Activated naive CD4-positive, alpha-beta T cell treated with anti-CD3 and anti-CD28 coated beads for 36 hours (primary cell): ENCODE measurements around the gene ACP1. TPM values are rescaled to one million over a fixed set of nuclear protein-coding genes. Genes with fewer than 3 reads are reported as not detected.

Experiments
- CTCF ChIA-PET: fragments of 350-600 bp; sonication (Branson Sonifier 250); formaldehyde crosslinking; loops from one replicate; lab custom pipeline; 2021; ENCODE audit warnings: antibody characterized with exemption; lab: Charles Lee
- DNase-seq: peaks from one replicate; pipeline ENCODE4 v3.0.0-alpha.2; 2020
- H3K27ac Mint-ChIP-seq: one replicate; pipeline ENCODE4 v1.8.0; 2021; ENCODE audit warnings: mild to moderate bottlenecking, mixed read lengths
- H3K27me3 Mint-ChIP-seq: one replicate; pipeline ENCODE4 v1.8.0; 2021; ENCODE audit warnings: low read depth, mixed read lengths
- H3K36me3 Mint-ChIP-seq: one replicate; pipeline ENCODE4 v1.8.0; 2021; ENCODE audit warnings: low read depth, mixed read lengths
- H3K4me1 Mint-ChIP-seq: one replicate; pipeline ENCODE4 v1.8.0; 2021; ENCODE audit warnings: low read depth, mixed read lengths
- H3K4me3 Mint-ChIP-seq: one replicate; pipeline ENCODE4 v1.8.0; 2021; ENCODE audit warnings: mild to moderate bottlenecking, moderate library complexity, mixed read lengths
- H3K9me3 Mint-ChIP-seq: one replicate; pipeline ENCODE4 v1.8.0; 2021; ENCODE audit warnings: mixed read lengths
- intact Hi-C: fragments of 100-400 bp; cut with micrococcal nuclease; formaldehyde crosslinking; loops from one replicate; pipeline ENCODE4 v1.15.1; 2023
- total RNA-seq, 2 experiments: library from RNA; stranded (reverse); gene quantifications; one replicate each; pipeline ENCODE4 v1.2.3, GENCODE V29; 2021

Gene ACP1
- total RNA-seq, 2 experiments from 2014 or later, result 144 to 147 TPM

DNA sequence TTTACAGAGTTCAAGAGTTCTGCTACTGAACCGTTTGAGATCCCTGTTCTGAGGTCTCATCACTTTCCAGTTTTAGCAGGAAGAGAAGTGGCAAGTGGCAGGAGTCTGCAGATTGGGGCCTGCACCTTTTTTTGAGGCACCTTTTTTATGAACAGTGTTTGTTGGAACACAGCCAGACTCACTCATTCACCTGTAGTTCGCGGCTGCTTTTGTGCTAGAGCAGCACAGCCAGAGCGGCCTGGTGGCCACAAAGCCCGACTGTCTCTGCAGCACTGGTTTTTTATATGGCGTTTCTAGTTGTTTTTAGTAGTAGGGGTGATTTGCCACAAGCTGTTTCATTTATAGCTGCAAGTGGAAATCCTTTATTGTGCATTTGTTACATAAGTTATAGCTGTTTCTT is 8.6 kb downstream of the ACP1 start:
- DNase-seq, result no peak
- CTCF ChIA-PET, result interaction anchor here (1.5 to 1.7 kb wide), 2 partner anchors 17 to 27 kb away, joined by 4 read pairs; no protein-coding TSS in a partner anchor
- peaks cover 28% of the 10 kb centered on the region for H3K4me1 Mint-ChIP-seq
- no peaks in the 10 kb centered on the region for H3K9me3 Mint-ChIP-seq
- H3K4me3 Mint-ChIP-seq, result no peak overlapping the region
- peaks cover 49% of the 10 kb centered on the region for H3K36me3 Mint-ChIP-seq
- no peaks in the 10 kb centered on the region for H3K27me3 Mint-ChIP-seq
- no peak overlapping the region for H3K27ac Mint-ChIP-seq
- intact Hi-C loops, result no loop called here

DNA sequence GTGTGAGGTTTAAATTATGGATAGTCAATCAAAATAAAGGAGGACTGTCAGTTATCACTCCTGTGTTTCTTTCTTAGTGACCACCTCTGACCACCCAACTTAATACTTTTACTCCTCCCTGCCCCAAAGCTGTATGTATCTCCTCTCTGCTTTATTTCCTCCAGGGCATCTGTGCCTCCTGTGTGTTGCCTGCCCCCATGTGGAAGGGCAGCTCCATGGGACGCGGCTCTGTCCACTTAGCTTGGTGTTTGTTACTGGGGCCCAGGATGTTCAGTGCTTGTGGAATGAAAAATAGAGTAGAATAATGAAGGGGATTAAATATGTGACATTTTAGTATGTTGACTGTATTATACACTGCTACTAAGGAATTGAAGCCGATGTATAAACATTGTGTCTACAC is 9.8 kb downstream of the ACP1 start:
- CTCF ChIA-PET, result interaction anchor here (0.7 to 1.7 kb wide), 2 partner anchors 15 to 16 kb away, joined by 4 read pairs; no protein-coding TSS in a partner anchor
- intact Hi-C loops, result no loop called here
- H3K27ac Mint-ChIP-seq, result no peak overlapping the region
- no peaks in the 10 kb centered on the region for H3K27me3 Mint-ChIP-seq
- H3K9me3 Mint-ChIP-seq, result no peaks in the 10 kb centered on the region
- no peak overlapping the region for H3K4me3 Mint-ChIP-seq
- peaks cover 52% of the 10 kb centered on the region for H3K36me3 Mint-ChIP-seq
- no peak for DNase-seq
- H3K4me1 Mint-ChIP-seq, result peaks cover 19% of the 10 kb centered on the region

DNA sequence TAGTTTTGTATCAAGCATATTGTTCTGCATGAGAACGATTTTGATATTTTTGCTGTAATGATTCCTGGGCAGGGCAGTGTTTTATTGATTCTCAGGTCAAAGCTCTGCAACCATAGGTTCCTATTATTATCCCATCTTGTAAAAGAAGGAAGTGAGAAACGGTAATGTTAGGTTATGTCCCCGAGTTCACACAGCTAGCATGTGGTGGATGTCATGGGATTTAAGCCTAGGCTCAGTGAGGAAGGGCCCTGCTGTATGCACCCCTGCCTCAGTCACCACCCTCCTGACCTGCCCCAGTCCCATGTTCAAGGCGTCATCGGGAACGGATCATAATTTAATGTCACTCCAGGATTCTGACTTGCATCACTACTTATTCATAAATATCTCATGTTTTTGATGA is 10.7 kb downstream of the ACP1 start:
- no peak overlapping the region for H3K27ac Mint-ChIP-seq
- CTCF ChIA-PET, result no interaction called here
- peaks cover 49% of the 10 kb centered on the region for H3K36me3 Mint-ChIP-seq
- no peaks in the 10 kb centered on the region for H3K9me3 Mint-ChIP-seq
- H3K4me3 Mint-ChIP-seq, result no peak overlapping the region
- no peaks in the 10 kb centered on the region for H3K27me3 Mint-ChIP-seq
- DNase-seq, result no peak
- intact Hi-C loops, result no loop called here
- H3K4me1 Mint-ChIP-seq, result peaks cover 12% of the 10 kb centered on the region

DNA sequence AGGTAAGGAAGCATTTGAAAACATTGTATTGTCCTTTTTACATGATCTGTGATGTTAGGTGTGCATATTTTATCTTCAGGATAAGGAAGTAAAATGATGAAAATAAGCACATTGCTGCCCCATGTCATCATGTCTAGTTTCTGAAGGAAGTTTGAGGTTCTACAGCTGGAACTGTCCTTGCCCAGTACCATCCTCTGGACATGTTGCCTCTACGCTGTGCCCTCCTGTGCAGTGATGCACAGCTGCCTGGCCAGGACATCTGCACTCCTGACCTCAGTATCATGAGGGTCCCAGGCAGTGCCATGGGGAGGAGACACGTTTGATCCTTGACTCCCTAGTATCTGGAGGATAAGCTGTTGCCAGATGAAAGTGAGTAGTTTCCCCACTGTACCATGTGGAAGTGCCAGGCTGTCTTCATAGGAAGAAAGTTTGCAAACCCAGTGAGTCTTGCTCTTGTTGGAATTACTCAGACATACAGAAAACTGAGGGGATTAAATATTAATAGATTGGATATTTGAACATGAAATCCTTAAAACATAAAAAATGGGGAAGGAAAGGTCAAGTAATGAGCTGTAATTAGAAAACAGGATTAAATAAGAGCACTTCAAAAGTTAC is 13.7 kb downstream of the ACP1 start:
- Mint-ChIP-seq H3K36me3 (peaks cover 46% of the 10 kb centered on the region), H3K4me3 (no peak overlapping the region), H3K27ac (no peak overlapping the region), H3K9me3 (no peaks in the 10 kb centered on the region), H3K4me1 (no peaks in the 10 kb centered on the region), H3K27me3 (no peaks in the 10 kb centered on the region)
- CTCF ChIA-PET, result no interaction called here
- intact Hi-C loops, result no loop called here
- no peak for DNase-seq

DNA sequence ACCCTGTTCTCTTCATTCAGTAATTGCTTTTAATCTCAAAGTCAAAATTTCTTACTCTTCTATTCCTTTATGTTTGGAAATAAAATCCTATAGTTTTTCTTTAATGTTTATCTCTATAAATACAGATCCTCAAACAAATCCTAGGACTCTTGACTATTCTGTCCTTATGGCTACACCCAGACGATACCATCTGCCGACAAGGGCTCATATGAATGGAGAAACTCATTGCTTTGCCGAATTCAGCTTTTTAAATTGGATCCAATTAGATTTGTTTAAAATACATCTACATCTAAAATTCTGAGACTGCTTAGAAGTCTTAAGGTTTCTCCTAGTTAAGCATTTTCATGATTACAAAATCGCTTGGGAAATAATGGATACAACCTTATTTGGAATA is 14.2 kb downstream of the ACP1 start:
- CTCF ChIA-PET, result no interaction called here
- H3K27me3 Mint-ChIP-seq, result no peaks in the 10 kb centered on the region
- H3K27ac Mint-ChIP-seq, result no peak overlapping the region
- no peaks in the 10 kb centered on the region for H3K9me3 Mint-ChIP-seq
- no peak for DNase-seq
- intact Hi-C loops, result no loop called here
- peaks cover 48% of the 10 kb centered on the region for H3K36me3 Mint-ChIP-seq
- H3K4me1 Mint-ChIP-seq, result no peaks in the 10 kb centered on the region
- no peak overlapping the region for H3K4me3 Mint-ChIP-seq

DNA sequence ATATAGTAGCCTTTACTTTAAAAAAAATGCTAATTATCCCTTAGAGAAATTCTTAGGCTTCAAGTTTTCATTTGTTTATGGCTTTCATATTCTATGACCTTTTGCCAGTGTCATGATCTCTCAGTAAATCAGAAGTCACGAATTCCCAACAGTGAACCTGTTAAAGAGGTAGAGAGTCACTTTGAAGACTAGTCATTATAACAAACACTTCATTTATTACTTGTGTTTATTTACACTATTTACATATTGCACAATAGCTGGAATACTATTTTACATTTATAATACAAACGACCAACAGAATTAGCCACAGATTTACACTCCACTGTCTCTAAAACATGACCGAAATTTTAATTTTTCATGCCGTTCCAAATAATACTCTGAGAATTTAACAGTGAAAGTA is 14.6 kb downstream of the ACP1 start:
- no peaks in the 10 kb centered on the region for H3K27me3 Mint-ChIP-seq
- intact Hi-C loops, result no loop called here
- H3K9me3 Mint-ChIP-seq, result no peaks in the 10 kb centered on the region
- CTCF ChIA-PET, result no interaction called here
- no peak for DNase-seq
- no peak overlapping the region for H3K4me3 Mint-ChIP-seq
- H3K27ac Mint-ChIP-seq, result no peak overlapping the region
- H3K36me3 Mint-ChIP-seq, result peaks cover 48% of the 10 kb centered on the region
- no peaks in the 10 kb centered on the region for H3K4me1 Mint-ChIP-seq

DNA sequence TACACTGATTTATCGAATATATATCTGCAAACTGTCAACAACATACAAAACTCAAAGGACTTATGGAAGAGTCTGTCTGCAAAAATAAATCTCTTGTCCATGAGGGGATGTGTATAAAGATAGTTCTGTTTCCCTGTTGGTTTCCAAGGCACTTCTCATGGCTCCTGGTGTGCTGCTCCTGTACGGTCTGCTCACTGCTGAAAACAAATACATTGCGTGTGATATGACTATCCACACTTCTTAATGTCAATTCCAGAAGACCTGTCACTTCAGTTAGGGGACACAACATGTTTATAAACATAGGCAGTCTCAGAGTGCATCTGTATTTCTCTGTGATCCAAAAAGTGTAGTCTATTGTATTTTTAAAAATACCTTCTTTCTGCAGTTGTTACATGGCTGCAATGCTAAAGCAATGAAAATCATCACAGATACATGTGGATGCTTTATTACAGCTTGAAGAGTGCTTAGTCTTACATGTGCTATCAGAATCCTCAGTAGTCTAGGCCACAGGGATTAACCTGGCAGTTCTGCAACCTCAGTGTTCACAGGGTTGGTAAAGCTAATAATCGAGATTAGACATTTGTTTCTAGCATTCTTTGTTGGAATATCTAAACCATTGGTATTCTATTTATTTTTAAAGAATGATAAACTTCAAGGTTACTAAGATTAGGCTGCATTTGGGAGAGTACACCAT is 15.4 kb downstream of the ACP1 start:
- H3K27me3 Mint-ChIP-seq, result no peaks in the 10 kb centered on the region
- H3K36me3 Mint-ChIP-seq, result peaks cover 44% of the 10 kb centered on the region
- H3K9me3 Mint-ChIP-seq, result no peaks in the 10 kb centered on the region
- no peaks in the 10 kb centered on the region for H3K4me1 Mint-ChIP-seq
- no peak overlapping the region for H3K4me3 Mint-ChIP-seq
- intact Hi-C loops, result no loop called here
- CTCF ChIA-PET, result no interaction called here
- no peak for DNase-seq
- no peak overlapping the region for H3K27ac Mint-ChIP-seq

DNA sequence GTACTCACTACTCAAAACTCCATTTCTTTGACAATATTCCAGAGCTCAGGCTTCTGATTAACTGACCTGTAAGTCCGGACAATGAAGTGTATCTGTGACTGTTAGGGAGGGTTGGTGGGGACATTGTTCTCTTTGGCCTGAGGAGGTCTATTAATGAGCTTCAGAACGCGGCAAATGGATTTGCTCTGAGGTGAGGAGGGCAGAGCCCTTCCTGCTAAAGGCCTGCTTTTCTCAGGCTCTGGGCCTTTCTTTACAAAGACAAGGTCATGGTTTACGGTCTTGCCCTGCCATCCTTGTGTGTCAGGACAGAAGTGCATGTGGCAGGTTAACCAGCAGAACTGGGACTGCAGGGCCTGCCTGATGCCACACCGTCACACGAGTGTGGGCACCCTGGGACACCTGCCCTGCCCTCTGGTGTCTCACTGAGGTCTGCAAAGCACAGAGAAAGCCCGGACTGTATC is 15.9 kb downstream of the ACP1 start:
- Mint-ChIP-seq H3K27me3 (peaks cover 4% of the 10 kb centered on the region), H3K27ac (no peak overlapping the region), H3K9me3 (no peaks in the 10 kb centered on the region), H3K4me1 (no peaks in the 10 kb centered on the region), H3K36me3 (peaks cover 40% of the 10 kb centered on the region), H3K4me3 (no peak overlapping the region)
- intact Hi-C loops, result no loop called here
- CTCF ChIA-PET, result interaction anchor here (0.7 kb wide), 1 partner anchor 10 kb away, joined by 3 read pairs; no protein-coding TSS in a partner anchor
- no peak for DNase-seq

DNA sequence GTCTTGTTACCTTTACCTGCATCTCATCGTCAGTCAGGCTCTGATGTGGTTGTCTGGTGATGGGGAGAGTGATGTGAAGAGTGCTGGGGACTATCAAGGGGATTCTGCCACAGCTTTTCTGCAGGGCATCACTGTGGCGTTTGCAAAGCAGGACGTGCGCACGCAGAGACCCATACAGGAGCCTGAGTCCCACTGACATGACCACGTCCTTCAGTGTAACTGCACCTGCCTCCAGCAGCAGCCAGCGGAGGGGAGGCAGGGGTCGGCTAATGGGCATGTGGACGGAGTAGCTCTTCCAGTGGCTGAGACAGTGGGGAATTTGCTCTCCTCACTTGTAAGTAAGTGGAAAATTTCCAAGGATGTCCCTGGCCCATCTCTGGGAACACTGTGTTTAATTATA is 16.6 kb downstream of the ACP1 start:
- CTCF ChIA-PET, result interaction anchor here (0.7 kb wide), 1 partner anchor 9 kb away, joined by 3 read pairs; no protein-coding TSS in a partner anchor
- H3K36me3 Mint-ChIP-seq, result peaks cover 38% of the 10 kb centered on the region
- H3K27me3 Mint-ChIP-seq, result peaks cover 11% of the 10 kb centered on the region
- no peaks in the 10 kb centered on the region for H3K4me1 Mint-ChIP-seq
- no peaks in the 10 kb centered on the region for H3K9me3 Mint-ChIP-seq
- no peak for DNase-seq
- H3K4me3 Mint-ChIP-seq, result no peak overlapping the region
- no peak overlapping the region for H3K27ac Mint-ChIP-seq
- intact Hi-C loops, result no loop called here

DNA sequence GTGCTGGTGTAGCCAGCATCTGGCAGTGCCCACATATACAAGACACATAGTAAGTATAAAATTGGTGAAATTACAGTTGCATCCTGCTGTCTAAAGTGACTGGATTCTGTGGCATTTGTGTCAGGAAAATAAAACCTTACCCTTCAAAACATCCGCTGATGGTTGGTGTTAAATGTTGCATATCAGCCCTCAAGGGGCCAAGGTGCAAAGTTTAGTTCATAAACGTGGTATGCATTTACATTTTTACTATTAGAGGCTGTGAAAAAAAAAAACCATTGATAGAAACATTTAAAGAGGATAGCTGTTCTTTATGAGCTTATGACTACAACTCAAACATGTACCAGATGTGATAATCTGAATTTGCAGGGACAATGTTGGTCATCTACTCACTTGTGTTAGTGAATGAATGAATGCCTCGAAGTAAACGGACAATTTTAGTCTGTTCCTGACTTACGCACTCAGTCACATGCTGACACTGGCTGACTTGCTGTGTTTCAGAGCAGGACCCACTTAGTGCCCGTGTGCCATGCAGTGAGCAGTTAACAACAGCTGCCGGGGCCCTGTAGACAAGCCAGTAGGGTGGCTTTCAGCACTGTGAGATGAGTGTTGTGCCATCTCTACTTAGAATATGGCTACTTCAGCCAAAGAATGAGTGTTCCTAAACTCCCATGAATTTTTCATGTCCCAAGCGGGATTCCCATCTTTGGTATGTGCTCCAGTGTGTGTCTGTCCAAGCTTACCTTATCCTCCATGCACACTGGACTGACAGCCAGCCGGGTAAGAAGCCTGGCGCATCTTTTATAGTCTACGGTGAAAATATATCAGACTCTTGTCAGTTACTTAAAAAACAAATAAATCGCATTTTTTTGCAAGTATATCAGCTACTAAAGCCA is 17.9 kb downstream of the ACP1 start:
- CTCF ChIA-PET, result no interaction called here
- Mint-ChIP-seq H3K4me1 (peaks cover 2% of the 10 kb centered on the region), H3K27ac (no peak overlapping the region), H3K27me3 (peaks cover 17% of the 10 kb centered on the region), H3K36me3 (peaks cover 29% of the 10 kb centered on the region), H3K9me3 (no peaks in the 10 kb centered on the region), H3K4me3 (no peak overlapping the region)
- intact Hi-C loops, result no loop called here
- no peak for DNase-seq

DNA sequence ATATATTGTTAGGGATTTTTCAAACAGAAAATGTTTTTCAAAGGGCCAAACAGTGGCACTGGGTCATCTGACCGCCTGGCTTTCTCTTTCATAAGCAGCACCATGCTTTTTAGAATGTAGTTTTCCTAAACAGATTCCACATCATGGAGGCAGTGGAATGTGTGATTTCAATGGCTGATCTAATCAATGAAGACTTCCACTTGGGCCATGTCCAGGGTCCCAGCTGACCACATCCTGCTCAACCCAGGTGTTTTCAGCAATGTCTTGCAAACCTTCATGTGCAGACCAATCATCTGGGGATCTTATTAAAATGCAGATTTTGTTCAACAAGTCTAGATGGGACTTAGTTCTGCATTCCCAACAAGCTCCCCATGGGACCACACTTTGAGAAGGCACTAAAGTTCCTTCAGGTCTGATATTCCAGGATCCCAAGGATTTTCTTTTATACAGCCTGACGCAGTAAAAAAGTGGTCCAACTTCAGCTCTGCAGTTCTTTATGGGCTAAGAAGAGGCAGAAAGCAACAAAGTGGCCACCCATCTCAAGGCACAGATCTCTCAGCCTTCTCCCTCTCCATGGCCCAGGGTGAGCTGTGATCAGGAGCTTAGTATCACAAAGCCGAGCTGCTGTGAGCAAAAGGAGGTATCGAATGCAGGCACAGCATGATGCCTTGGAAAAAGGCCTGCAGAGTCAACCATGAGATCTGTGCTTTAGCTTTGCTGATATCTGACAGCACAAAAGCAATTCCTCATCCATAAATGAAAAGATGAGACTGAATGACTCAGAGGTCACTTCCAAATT is 19.4 kb downstream of the ACP1 start:
- no peak for DNase-seq
- no peak overlapping the region for H3K27ac Mint-ChIP-seq
- H3K4me1 Mint-ChIP-seq, result peaks cover 2% of the 10 kb centered on the region
- no peak overlapping the region for H3K4me3 Mint-ChIP-seq
- intact Hi-C loops, result no loop called here
- peaks cover 17% of the 10 kb centered on the region for H3K27me3 Mint-ChIP-seq
- H3K9me3 Mint-ChIP-seq, result no peaks in the 10 kb centered on the region
- H3K36me3 Mint-ChIP-seq, result peaks cover 21% of the 10 kb centered on the region
- CTCF ChIA-PET, result no interaction called here
